GM19099 (cell line): ENCODE results near the gene HMGN1.

Source experiments
- POLR2A ChIP-seq: IDR thresholded peaks from 3 replicates; pipeline ENCODE4 v1.6.1; 2011; ENCODE audit warnings: low read depth; ENCODE audit not compliant: insufficient read length; ENCODE audit errors: extremely low read depth

HMGN1 gene, protein sequence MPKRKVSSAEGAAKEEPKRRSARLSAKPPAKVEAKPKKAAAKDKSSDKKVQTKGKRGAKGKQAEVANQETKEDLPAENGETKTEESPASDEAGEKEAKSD

DNA sequence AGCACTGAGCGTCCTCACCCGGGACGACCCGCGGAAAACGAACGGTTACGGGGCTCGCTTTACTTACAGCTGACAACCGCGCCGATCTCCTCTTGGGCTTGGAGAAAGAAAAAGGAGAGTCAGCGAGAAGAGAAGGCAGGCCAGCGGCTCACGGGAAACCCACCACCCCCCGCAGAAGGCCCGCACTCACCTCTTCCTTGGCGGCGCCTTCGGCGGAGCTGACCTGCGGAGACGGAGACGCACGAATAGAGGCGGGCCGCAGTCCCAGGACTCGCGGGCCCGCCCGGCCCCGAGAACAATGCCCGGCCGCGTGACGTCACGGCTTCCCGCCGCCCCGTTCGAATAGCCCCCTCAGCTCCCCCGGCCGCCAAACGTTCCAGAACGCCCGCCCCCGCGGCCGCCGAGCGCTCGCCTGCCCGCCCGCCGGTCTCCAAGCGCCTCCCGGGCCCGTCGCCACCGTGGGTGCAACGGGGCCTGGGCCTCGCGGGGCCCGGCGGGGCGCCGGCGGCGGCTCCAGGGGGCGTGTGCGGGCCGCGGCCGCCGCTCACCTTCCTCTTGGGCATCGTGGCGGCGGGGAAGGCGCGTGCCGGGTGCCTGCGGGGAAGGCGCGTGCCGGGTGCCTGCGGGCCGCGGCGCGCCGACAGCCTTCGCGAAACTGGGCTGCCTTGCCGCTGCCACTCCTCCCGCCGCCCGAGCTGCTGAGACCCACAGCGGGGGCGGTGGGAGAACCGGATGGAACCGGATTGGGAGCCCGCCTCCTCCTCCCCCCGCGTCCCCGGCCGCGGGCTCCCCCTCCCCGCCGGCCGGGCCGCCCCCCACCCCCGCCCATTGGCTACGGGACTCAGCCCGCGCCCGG is at the start of gene HMGN1:
HMGN1 (minus strand) TSS at position 734 of the 856 bp plus-strand sequence; CDS start at position 563, 171 bp downstream.
- peak; percentile 74 for TF ChIP-seq POLR2A

DNA sequence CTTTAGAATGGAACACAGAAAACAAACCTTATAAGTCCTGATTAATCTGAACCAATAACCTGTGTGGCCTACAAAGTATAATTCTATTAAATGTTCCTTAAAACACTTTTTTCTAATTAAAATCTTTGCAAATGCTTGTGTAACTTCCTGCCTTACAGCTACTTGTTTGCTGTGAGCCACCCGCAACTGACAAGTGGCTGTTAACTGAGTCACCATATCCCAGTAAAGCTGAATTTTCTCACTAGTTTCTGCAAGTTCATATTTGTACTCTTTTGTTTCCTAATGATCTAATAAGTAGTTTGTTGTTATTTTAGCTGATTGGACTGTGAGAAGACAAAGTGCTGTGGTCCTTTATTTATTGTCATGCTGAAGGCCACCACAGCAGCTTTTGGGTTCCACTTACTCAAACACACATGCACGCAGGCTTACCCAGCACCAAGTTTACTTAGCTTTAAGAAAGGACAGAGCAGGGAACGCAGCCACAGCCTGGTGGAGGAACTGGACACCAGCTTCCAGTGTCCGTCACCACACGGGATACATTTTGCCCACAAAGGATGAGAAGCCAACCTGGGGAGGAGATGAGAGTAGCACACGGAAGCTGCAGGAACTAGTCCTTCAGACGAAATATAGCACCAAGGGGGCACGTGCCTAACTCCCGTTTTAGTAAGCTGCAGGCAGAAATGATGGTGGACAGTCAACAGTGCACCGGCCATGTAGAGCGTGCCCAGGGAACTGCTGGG is 48.9 kb upstream of the HMGN1 start:
- no peak for TF ChIP-seq POLR2A

DNA sequence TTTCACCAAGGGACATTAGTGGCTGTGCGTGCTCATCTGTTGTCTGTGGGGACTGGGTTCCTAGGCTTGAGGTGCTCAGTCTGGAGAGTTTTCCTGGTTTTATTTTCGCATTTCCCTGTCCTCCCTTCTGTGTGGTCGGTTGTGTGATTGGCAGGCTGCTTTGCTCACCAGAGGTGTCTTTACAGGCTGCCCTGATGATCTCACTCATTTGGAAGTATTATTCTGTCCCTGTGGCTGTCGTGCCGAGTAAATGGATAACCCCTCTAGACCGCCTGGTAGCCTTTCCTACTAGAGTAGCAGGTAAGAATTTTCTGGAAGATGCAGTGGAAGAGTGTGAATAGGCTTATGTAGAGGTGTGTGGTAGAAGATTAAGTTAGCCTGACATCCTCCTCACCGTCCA is 44.1 kb upstream of the HMGN1 start:
- no peak for TF ChIP-seq POLR2A

DNA sequence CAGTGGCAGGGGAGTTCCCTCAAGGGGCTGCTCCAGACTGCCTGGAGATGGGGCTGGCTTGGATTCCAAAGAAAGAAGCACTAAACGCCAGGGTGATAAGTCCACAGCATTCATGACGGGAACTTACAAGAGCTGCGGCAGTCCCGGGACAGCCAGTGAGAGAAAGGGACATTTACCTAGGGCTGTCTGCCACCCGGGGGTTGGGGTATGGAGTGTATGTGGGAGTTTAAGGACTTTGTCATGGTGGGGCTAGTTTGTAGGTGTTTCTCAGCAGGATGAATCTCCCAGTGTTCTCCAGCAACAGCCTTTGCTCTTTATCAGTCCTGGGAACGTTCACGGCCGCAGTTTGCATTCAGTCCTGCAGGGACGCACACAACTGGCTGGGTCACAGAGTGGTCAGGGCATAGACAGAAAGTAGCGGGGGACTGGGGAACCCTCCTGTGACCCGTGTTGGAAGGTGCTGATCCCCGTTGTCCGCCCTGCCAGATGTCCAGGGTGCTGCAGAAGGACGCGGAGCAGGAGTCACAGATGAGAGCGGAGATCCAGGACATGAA is 41.4 kb upstream of the HMGN1 start:
- TF ChIP-seq POLR2A = no peak

DNA sequence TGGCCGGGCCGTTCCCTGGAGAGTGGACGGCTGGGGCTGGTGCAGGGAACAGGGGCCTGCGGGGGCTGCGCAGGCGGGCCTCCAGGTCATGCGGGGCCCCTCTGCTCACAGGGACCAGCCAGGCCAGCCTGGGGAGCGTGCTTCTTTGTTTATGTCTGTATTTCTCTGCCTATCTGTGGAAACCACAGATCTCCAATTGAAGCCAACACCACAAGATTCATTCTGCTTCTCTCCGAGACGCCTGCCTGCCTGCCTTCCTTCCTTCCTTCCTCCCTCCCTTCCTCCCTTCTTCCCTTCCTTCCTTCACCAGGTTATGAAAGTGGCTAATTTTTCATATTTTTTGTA is 39.9 kb upstream of the HMGN1 start:
- TF ChIP-seq POLR2A = no peak

DNA sequence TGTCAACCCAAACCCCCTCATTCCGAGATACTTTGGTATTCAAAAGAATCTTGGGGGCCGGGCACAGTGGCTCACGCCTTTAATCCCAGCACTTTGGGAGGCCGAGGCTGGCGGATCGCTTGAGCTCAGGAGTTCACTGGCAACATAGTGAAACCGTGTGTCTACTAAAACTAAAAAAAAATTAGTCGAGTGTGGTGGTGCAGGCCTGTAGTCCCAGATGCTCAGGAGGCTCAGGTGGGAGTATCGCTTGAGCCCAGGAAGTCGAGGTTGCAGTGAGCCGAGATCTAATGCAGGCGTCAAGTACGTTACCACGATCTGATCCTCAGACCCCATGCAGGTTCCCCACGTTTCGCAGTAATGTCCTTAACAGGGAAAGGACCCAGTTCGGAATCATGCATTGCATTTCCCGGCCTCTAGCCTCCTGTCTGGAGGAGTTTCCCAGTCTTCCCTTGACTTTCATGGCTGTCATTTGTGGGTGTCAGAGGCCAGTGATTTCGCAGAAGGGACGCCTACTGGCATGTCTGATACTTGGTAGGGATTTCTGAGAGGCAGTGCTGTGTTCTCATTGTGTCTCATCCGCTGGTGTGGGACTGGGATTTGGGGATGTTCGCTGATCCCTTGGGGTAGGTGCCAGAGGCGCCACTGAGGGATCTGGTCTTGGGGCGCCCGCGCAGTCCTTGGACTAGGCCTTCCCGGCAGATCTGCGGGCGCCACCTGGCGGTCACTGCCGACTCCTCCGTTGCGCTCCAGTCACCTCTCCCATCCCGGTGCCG is 39.3 kb upstream of the HMGN1 start:
- no peak for TF ChIP-seq POLR2A

DNA sequence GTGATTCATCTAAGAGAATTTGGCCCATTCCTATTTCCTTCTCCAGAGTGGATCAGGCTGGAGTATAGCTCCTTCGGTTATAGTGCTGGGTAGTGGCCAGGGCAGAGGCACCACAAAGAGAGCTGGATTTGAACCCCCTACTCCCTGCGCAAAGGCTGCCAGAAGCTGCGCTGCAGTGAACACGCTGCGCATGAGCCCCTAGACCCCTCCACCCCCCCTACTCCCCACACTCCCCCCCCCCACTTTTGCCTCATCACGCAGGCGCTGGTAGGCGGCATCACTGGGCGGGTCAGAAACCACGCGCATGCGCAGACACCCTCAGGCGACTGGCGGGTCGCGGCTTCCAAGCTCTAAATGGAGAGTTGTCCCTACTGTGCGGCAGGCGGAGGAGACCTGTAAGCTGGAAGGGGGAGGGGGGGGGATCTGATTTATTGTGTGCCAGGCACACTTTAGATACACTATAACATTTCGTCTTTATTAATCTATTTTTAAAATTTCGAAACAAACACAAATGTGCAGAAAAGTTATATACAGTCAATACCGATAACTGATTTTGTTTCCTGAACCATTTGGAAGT is 38.7 kb upstream of the HMGN1 start:
- peak; percentile 37 for TF ChIP-seq POLR2A

DNA sequence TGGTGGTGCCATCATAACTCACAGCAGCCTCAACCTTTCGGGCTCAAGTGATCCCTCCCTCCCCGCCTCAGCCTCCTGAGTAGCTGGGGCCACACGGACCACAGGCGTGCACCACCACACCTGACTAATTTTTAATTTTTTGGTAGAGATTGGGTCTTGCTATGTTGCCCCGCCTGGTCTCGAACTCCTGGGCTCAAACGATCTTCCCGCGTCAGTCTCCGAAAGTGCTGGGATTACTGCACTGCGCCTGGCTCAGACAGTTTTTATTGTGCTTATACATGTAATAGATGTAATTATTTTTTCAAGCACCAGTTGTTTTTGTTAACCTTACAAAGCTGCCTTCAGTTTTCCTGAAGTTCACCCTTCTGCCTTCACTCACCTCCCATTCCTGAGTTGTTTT is 38.0 kb upstream of the HMGN1 start:
- no peak for TF ChIP-seq POLR2A

DNA sequence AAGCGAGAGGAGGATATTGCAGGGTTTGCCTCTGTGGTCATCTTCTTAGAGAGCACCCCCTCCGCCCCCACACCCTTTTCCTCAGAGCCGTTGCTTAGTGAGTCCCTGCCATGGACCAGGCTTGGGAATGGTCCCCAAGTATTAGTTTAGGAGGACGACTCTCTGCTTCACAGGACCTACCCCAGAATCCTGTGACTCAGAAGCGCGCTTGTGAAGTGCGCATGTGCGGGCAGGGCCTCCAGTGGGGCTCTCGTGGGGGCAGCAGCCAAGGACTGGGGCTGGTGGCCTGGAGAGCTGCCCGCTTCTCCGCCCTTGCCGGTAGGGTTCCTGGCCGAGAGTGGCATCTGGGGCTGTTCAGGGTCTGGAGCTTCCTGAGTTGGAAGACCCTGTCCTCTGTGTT is 37.3 kb upstream of the HMGN1 start:
- no peak for TF ChIP-seq POLR2A

DNA sequence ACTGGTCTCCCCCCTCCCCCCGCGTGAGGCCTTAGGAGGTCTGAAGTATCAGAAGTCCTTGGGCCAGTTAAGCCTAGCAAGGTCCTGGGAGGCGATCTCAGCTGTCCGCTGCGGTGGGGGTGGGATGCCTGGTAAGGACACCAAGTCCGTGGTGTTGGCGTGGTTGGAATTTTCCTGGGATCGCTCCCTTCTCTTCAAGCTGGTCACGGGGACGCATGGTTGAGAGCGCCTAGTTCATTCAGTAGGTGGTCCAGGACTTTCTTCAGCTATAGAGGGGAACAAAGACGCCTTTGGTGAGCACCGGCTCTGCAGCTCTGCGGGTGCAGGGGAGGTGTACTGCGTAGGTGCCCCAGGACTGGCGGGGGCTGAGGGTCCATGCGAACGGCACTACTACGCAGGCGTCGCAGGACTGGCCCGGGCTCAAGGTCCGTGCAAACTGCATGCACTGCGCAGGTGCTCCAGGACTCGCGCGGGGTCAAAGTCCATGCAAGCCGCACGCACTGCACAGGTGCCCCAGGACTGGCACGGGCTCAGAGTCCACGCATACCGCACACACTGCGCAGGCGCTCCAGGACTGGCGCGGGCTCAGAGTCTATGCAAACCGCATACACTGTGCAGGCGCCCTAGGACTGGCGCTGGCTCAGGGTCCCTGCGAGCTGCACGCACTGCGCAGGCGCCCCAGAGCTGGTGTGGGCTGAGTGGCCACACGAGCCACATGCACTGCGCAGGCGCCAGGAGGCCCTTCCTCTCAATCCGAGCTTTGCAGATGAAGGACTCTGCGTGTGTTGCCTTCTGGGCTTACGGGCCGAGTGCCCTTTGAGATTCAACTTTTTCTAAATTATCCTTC is 36.6 kb upstream of the HMGN1 start:
- TF ChIP-seq POLR2A = peak; percentile 33

DNA sequence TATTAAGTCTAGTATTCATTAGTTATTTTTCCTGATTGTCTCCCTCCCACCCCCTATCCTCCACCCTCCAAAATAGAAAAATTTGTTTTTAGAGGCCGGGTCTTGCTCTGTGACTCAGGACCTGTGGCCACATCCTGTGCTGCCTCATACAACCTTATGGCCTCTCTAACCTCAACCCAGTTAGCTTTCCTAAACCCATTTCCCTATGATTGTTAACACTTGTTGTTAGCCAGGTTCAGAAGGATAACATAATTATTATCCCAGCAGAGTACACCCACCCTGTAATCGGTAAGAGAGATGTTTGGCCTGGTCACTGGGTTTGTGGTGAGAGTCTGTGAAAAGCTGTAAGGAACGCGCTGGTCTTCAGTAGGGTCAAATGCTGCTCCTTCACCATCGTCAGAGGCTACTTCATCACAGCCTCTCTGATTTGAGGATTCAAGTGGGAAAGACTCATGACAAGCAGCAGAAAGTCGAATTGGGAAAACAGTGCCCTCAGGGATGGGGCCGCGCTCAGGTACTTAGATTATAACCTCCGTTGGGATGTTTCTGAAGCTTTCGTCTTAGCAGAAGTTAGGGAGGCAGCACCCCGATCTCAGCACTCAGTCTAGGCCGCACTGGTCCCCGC is 35.9 kb upstream of the HMGN1 start:
- TF ChIP-seq POLR2A = no peak

DNA sequence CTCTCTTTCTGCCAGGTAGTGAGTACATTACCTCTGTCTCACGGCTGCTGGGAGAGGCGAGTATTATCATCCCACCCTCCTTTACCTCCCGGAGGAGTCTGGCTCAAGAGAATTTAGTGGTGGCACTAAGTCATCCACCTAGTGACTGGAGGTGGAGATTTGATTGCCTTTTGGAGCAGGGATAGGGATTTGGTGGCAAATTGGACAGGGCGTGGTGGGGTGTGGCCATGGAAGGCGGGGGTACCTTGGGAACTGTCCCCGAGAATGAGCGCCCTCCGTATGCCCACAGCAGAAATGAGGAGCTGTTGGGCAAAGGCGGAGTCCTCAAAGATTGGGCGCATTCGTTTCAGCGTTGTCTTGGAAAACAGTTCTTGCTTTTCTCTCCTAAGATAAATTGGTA is 32.1 kb upstream of the HMGN1 start:
- TF ChIP-seq POLR2A = no peak
